K562 (cell line): Measurements from ENCODE around the gene PHF3. TPM values are rescaled to one million over a fixed set of nuclear protein-coding genes. Genes with fewer than 3 reads are reported as not detected.

ENCODE experiments used
- ATAC-seq: fragments of 200-7000 bp; cut with Tn5 transposase; 3 replicates; pipeline ENCODE4 v1.9.1; 2020; ENCODE audit warnings: moderate library complexity
- BruUV-seq: library from RNA; stranded (reverse); fragments of 400-500 nt; replicated peaks from 2 replicates; lab custom pipeline; 2021; lab: Mats Ljungman, UMichigan
- CTCF ChIA-PET: fragments of 300-600 bp; formaldehyde crosslinking; extraction: SDS; loops from one replicate; lab custom pipeline; 2021; ENCODE audit warnings: low intra/inter-chr PET ratio; lab: Yijun Ruan, JAX
- POLR2A ChIA-PET: fragments of 300-600, 350-650 bp; sonication (Branson Sonifier 250); formaldehyde crosslinking; extraction: SDS; loops from one replicate; lab custom pipeline; 2021; ENCODE audit warnings: antibody characterized with exemption, inconsistent platforms; lab: Yijun Ruan, JAX
- DNase-seq, 4 experiments: peaks; one replicate each; pipeline versions ENCODE4 v3.0.0 to v3.0.0-alpha.2; 2011 to 2018; ENCODE audit warnings: low spot score in 3 of 4, mixed read lengths in 3 of 4; ENCODE audit errors: extremely low read depth in 1 of 4
- FAIRE-seq: peaks from 2 replicates; lab custom pipeline; 2011; peaks lifted over from hg19 to GRCh38; lab: Jason Lieb, UNC
- H2AFZ ChIP-seq: 2 replicates; pipeline ENCODE4 v1.6.0; 2011; ENCODE audit warnings: low read depth, low read length, control low read depth, inconsistent platforms
- H3K27ac ChIP-seq: fragments of 200-600 bp; 3 replicates; pipeline ENCODE4 v1.8.0; 2011; ENCODE audit warnings: low read depth, mild to moderate bottlenecking, control low read depth, inconsistent platforms, low read length, moderate library complexity, mixed read lengths; ENCODE audit errors: extremely low read depth
- H3K27me3 ChIP-seq, 2 experiments: fragments of 300-600 bp in 1 of 2; 2 replicates in 1 of 2; 3 replicates in 1 of 2; pipeline versions ENCODE4 v1.6.0 to v1.8.0; 2011; ENCODE audit warnings: inconsistent platforms in 2 of 2, low read length in 2 of 2, mild to moderate bottlenecking in 1 of 2, mixed read lengths in 1 of 2, moderate library complexity in 1 of 2; ENCODE audit not compliant: control insufficient read depth in 2 of 2, insufficient read depth in 2 of 2
- H3K36me3 ChIP-seq: fragments of 300-600 bp; 3 replicates; pipeline ENCODE4 v1.8.0; 2011; ENCODE audit warnings: mild to moderate bottlenecking, low read length, inconsistent platforms; ENCODE audit not compliant: control insufficient read depth, insufficient read depth
- H3K4me1 ChIP-seq, 2 experiments: fragments of 200-600 bp in 1 of 2; replicated peaks in 1 of 2; 2 replicates in 1 of 2; 3 replicates in 1 of 2; pipeline versions ENCODE4 v1.5.1 to v1.8.0; 2011; ENCODE audit warnings: inconsistent platforms in 2 of 2, low read length in 2 of 2, mild to moderate bottlenecking in 1 of 2, mixed read lengths in 1 of 2, moderate library complexity in 1 of 2; ENCODE audit not compliant: control insufficient read depth in 2 of 2, insufficient read depth in 2 of 2
- H3K4me2 ChIP-seq: 2 replicates; pipeline ENCODE4 v1.6.1; 2011; ENCODE audit warnings: low read length, control low read depth, inconsistent platforms, mixed read lengths; ENCODE audit not compliant: insufficient read depth
- H3K4me3 ChIP-seq: fragments of 200-600 bp; sonication (generic), shearing (Covaris generic); 2 replicates; pipeline ENCODE4 v1.5.1; 2016; ENCODE audit warnings: control low read depth, inconsistent platforms
- H3K79me2 ChIP-seq: fragments of 200-600 bp; 3 replicates; pipeline ENCODE4 v1.8.0; 2011; ENCODE audit warnings: low read length, inconsistent platforms; ENCODE audit not compliant: control insufficient read depth, insufficient read depth
- H3K9ac ChIP-seq, 2 experiments: 2 replicates each; pipeline versions ENCODE4 v1.6.0 to v1.6.1; 2011; ENCODE audit warnings: low read depth in 2 of 2, low read length in 2 of 2, control low read depth in 1 of 2, inconsistent platforms in 1 of 2, mild to moderate bottlenecking in 1 of 2, mixed read lengths in 1 of 2; ENCODE audit not compliant: insufficient read depth in 1 of 2
- H3K9me1 ChIP-seq: one replicate; pipeline ENCODE4 v1.6.0; 2011; ENCODE audit warnings: inconsistent platforms, mild to moderate bottlenecking, low read length, moderate library complexity; ENCODE audit not compliant: control insufficient read depth, insufficient read depth
- H3K9me3 ChIP-seq: replicated peaks from 2 replicates; pipeline ENCODE4 v1.5.1; 2011; ENCODE audit warnings: low read depth, low read length, inconsistent platforms; ENCODE audit not compliant: control insufficient read depth, insufficient read depth
- H4K20me1 ChIP-seq: replicated peaks from 2 replicates; pipeline ENCODE4 v1.6.1; 2011; ENCODE audit warnings: low read length, inconsistent platforms, mixed read lengths; ENCODE audit not compliant: control insufficient read depth, insufficient read depth
- CBX5 ChIP-seq: IDR thresholded peaks from 2 replicates; pipeline ENCODE4 v1.6.1; 2014; ENCODE audit warnings: low read depth, borderline replicate concordance
- CLOCK ChIP-seq: fragments of 250-450 bp; sonication (Bioruptor Pico); IDR thresholded peaks from 2 replicates; pipeline ENCODE4 v1.4.0; 2020; ENCODE audit warnings: mild to moderate bottlenecking, moderate library complexity, borderline replicate concordance
- HDAC2 ChIP-seq: fragments of 450-650 bp; IDR thresholded peaks from 2 replicates; pipeline ENCODE4 v1.6.1; 2016; ENCODE audit warnings: mild to moderate bottlenecking
- HMGN3 ChIP-seq: IDR thresholded peaks from 2 replicates; pipeline ENCODE4 v1.6.1; 2011; ENCODE audit warnings: borderline replicate concordance, low read depth, mild to moderate bottlenecking, mixed read lengths, low read length; ENCODE audit not compliant: insufficient read length; ENCODE audit errors: extremely low read depth
- ZNF561 ChIP-seq: fragments of 450-650 bp; formaldehyde crosslinking; conservative IDR thresholded peaks from 2 replicates; pipeline ENCODE4 v1.4.0; 2020; ENCODE audit warnings: mild to moderate bottlenecking, moderate library complexity
- ZNF785 ChIP-seq: fragments of 250-450 bp; sonication (Bioruptor Pico); IDR thresholded peaks from 2 replicates; pipeline ENCODE4 v1.4.0; 2020; ENCODE audit warnings: mild to moderate bottlenecking
- WGBS: fragments of 100-300 bp; shearing (Covaris generic); methylation state at CpG from one replicate; pipeline ENCODE4 v1.1.6; 2016; ENCODE audit warnings: low coverage, mixed read lengths; ENCODE audit not compliant: insufficient coverage; ENCODE audit errors: missing lambda C conversion rate; 5-methylcytosine and 5-hydroxymethylcytosine counted together
- in situ Hi-C: fragments of 300-500 bp; cut with MboI; formaldehyde crosslinking; loops from 4 replicates; pipeline ENCODE4 v1.15.0; 2018; ENCODE audit warnings: inconsistent platforms, mixed read lengths
- intact Hi-C: fragments of 100-400 bp; cut with micrococcal nuclease; formaldehyde crosslinking; loops from 2 replicates; pipeline ENCODE4 v1.14.2; 2022
- polyA plus RNA-seq, 8 experiments: library from polyadenylated mRNA; depleted of rRNA in 4 of 8; stranded (reverse) in 5 of 8; unstranded in 3 of 8; fragments of >200 nt; fragmentation: Nextera tagmentation in 2 of 8; fragmentation: Illumina TruSeq in 1 of 8; extraction: Ambion mirVana in 2 of 8; extraction: Trizol in 1 of 8; gene quantifications; 2 replicates each; pipeline versions ENCODE4 v1.2.1 to v1.2.3, GENCODE V29; 2011 to 2014; ENCODE audit warnings: inconsistent platforms in 1 of 8, missing spikeins in 1 of 8
- total RNA-seq, 7 experiments: library from RNA; depleted of rRNA in 6 of 7; stranded (reverse); fragments of >200 nt in 6 of 7; fragmentation: Illumina TruSeq in 2 of 7; extraction: Trizol in 2 of 7; gene quantifications; 2 replicates each; pipeline versions ENCODE4 v1.2.1 to v1.2.3, GENCODE V29; 2011 to 2021; ENCODE audit warnings: low replicate concordance in 1 of 7

PHF3 gene
- total and polyA plus RNA-seq, 9 of the 15 experiments (the other 6 are each of a cell fraction or from before 2014, with no cell fraction given): 8.1 to 51.2 (median 30.9) TPM

DNA sequence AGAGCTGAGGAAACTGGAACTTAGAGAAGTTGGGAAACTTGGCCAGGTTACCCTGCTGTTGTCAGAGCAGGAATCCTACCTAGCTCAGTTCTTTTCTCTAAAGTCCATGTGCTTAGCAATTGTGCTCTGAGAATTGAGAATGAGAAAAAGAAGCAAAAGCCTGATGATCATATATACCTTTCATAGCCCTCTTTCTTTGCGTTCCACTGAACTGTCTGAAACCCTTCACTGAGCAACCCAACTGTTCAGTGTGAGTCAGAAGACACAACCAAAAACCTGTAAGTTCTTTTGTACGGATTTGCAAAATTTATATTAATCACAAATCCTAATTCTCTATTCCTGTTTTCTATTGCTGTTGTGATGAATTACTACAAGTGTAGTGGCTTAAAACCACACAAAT is 80.6 kb downstream of the PHF3 start (continued):
- TF ChIP-seq CBX5 (no peak), CLOCK (no peak), ZNF561 (CRISPR knock-in tag) (no peak), HMGN3 (no peak), HDAC2 (no peak)

- no peak overlapping the region for H2AFZ ChIP-seq
- no peaks in the 10 kb centered on the region for H3K9me3 ChIP-seq
- in situ Hi-C loops (no loop called here), intact Hi-C loops (loop anchor here (10.0 kb wide), 1 partner anchor 126 kb away; no protein-coding TSS in a partner anchor)
- no peak overlapping the region for H3K9ac ChIP-seq
- H3K9me1 ChIP-seq: no peaks in the 10 kb centered on the region
- FAIRE-seq (no peak), ATAC-seq (no peak), DNase-seq (no peak)
- no peaks in the 10 kb centered on the region for H3K27me3 ChIP-seq
- ChIA-PET POLR2A (no interaction called here), CTCF (no interaction called here)
- no peak overlapping the region for H3K27ac ChIP-seq
- H3K4me1 ChIP-seq: no peaks in the 10 kb centered on the region
- 29% methylated on average over 1 of the region's 1 CpG for WGBS
- H3K4me2 ChIP-seq: no peak overlapping the region
- H4K20me1 ChIP-seq: no peaks in the 10 kb centered on the region
- BruUV-seq: no TSS peak
- no peaks in the 10 kb centered on the region for H3K36me3 ChIP-seq
- no peak for TF ChIP-seq ZNF785
- no peak overlapping the region for H3K4me3 ChIP-seq
- no peaks in the 10 kb centered on the region for H3K79me2 ChIP-seq
These were observed 85.6 kb downstream of the PHF3 start for GRCh38 chr6:63721181-63721580.
